ENCODE results near the gene FGF12. TPM values are rescaled to one million over a fixed set of nuclear protein-coding genes. Genes with fewer than 3 reads are reported as not detected.

FGF12 gene
- total RNA-seq, 4 donors from 2014 or later: 0.32 to 0.55 TPM; not detected in 2

GRCh38 chr3:192696943-192697587, 30.3 kb downstream of the FGF12 start:
- intact Hi-C loops (cut with DNase I; ENCODE audit: low total_unique reads): no loop called here
- H3K4me1 ChIP-seq: no peaks in the 10 kb centered on the region
- in situ Hi-C loops (cut with MboI; ENCODE audit: low pct_ligation_motif_present in 1 of 4, low pct_unique_long_range_greater_than_20kb in 1 of 4, low sequenced_read_pairs in 3 of 4): no loop called here

GRCh38 chr3:192687488-192688152, 39.7 kb downstream of the FGF12 start:
- no peak overlapping the region for H3K27ac ChIP-seq
- H3K4me3 ChIP-seq: no peak overlapping the region
- 82% methylated on average over 5 of the region's 5 CpGs; no CpG with 5 or more reads in 1 of the 2 donors for WGBS, 2 donors (ENCODE audit: low coverage in 1 of 2)
- intact Hi-C loops (cut with DNase I; ENCODE audit: low total_unique reads): no loop called here
- in situ Hi-C loops (cut with MboI; ENCODE audit: low pct_ligation_motif_present in 1 of 4, low pct_unique_long_range_greater_than_20kb in 1 of 4, low sequenced_read_pairs in 3 of 4): no loop called here
- TF ChIP-seq CTCF (IDR thresholded peaks at IDR 0.05) (no peak), POLR2AphosphoS5 (IDR thresholded peaks at IDR 0.05) (no peak), POLR2A (IDR thresholded peaks at IDR 0.05) (no peak), EP300 (IDR thresholded peaks at IDR 0.05; ENCODE audit: low read depth) (no peak)
- no peaks in the 10 kb centered on the region for H3K9me3 ChIP-seq
- H3K27me3 ChIP-seq: no peaks in the 10 kb centered on the region
- no peak for DNase-seq
- no peaks in the 10 kb centered on the region for H3K4me1 ChIP-seq
- no peaks in the 10 kb centered on the region for H3K36me3 ChIP-seq

More at GRCh38 chr3:192696943-192697587, 30.3 kb downstream of the FGF12 start:
- Histone ChIP-seq H3K27me3 (no peaks in the 10 kb centered on the region), H3K27ac (no peak overlapping the region), H3K36me3 (no peaks in the 10 kb centered on the region), H3K9me3 (no peaks in the 10 kb centered on the region), H3K4me3 (no peak overlapping the region)
- DNase-seq: no peak
- 67 to 73% methylated on average over 1 to 2 of the region's 2 CpGs for WGBS, 2 donors (ENCODE audit: low coverage in 1 of 2)
- TF ChIP-seq CTCF (IDR thresholded peaks at IDR 0.05): no peak
- no peak for TF ChIP-seq POLR2A (IDR thresholded peaks at IDR 0.05)
- TF ChIP-seq POLR2AphosphoS5 (IDR thresholded peaks at IDR 0.05): no peak
- TF ChIP-seq EP300 (IDR thresholded peaks at IDR 0.05; ENCODE audit: low read depth): no peak

- 85 to 93% methylated on average over 5 of the region's 5 CpGs for whole genome bisulfite sequencing, 2 donors (ENCODE audit: low coverage in 1 of 2)
- Histone ChIP-seq H3K36me3 (no peaks in the 10 kb centered on the region), H3K4me3 (no peak overlapping the region), H3K9me3 (no peaks in the 10 kb centered on the region), H3K27ac (no peak overlapping the region), H3K4me1 (no peaks in the 10 kb centered on the region), H3K27me3 (no peaks in the 10 kb centered on the region)
- in situ Hi-C loops (cut with MboI; ENCODE audit: low pct_ligation_motif_present in 1 of 4, low pct_unique_long_range_greater_than_20kb in 1 of 4, low sequenced_read_pairs in 3 of 4) (no loop called here), intact Hi-C loops (cut with DNase I; ENCODE audit: low total_unique reads) (no loop called here)
- no peak for TF ChIP-seq POLR2A (IDR thresholded peaks at IDR 0.05)
- no peak for TF ChIP-seq EP300 (IDR thresholded peaks at IDR 0.05; ENCODE audit: low read depth)
- no peak for TF ChIP-seq CTCF (IDR thresholded peaks at IDR 0.05)
- DNase-seq: no peak
These were observed 41.5 kb downstream of the FGF12 start for GRCh38 chr3:192685801-192686200.

GRCh38 chr3:192684151-192684550, 43.2 kb downstream of the FGF12 start:
- Histone ChIP-seq H3K4me1 (no peaks in the 10 kb centered on the region), H3K36me3 (no peaks in the 10 kb centered on the region), H3K27me3 (no peaks in the 10 kb centered on the region), H3K27ac (no peak overlapping the region), H3K9me3 (no peaks in the 10 kb centered on the region), H3K4me3 (no peak overlapping the region)
- in situ Hi-C loops (cut with MboI; ENCODE audit: low pct_ligation_motif_present in 1 of 4, low pct_unique_long_range_greater_than_20kb in 1 of 4, low sequenced_read_pairs in 3 of 4) (no loop called here), intact Hi-C loops (cut with DNase I; ENCODE audit: low total_unique reads) (no loop called here)
- no peak for DNase-seq
- TF ChIP-seq POLR2A (IDR thresholded peaks at IDR 0.05): no peak
- TF ChIP-seq EP300 (IDR thresholded peaks at IDR 0.05; ENCODE audit: low read depth): no peak
- no peak for TF ChIP-seq CTCF (IDR thresholded peaks at IDR 0.05)
- TF ChIP-seq POLR2AphosphoS5 (IDR thresholded peaks at IDR 0.05): no peak
- 69 to 76% methylated on average over 6 of the region's 6 CpGs for WGBS, 2 donors (ENCODE audit: low coverage in 1 of 2)
